ENCODE data around the gene PRKAG2. TPM values are rescaled to one million over a fixed set of nuclear protein-coding genes. Genes with fewer than 3 reads are reported as not detected.

The PRKAG2 gene
- total RNA-seq, 1 donor from 2014 or later: 20.8 TPM

- H3K4me3 ChIP-seq (ENCODE audit: low read depth, low read length): no peak overlapping the region
- no peak for TF ChIP-seq CTCF (conservative IDR thresholded peaks at IDR 0.05; ENCODE audit: low read depth, low read length)
- no peak for DNase-seq (ENCODE audit: low read depth)
Observed at GRCh38 chr7:151905766-151906165, 28.9 kb upstream of the PRKAG2 start.

- no peak overlapping the region for H3K4me3 ChIP-seq (ENCODE audit: low read depth, low read length)
- TF ChIP-seq CTCF (conservative IDR thresholded peaks at IDR 0.05; ENCODE audit: low read depth, low read length): no peak
- no peak for DNase-seq (ENCODE audit: low read depth)
Observed at GRCh38 chr7:151905353-151905752, 28.4 kb upstream of the PRKAG2 start.

DNA sequence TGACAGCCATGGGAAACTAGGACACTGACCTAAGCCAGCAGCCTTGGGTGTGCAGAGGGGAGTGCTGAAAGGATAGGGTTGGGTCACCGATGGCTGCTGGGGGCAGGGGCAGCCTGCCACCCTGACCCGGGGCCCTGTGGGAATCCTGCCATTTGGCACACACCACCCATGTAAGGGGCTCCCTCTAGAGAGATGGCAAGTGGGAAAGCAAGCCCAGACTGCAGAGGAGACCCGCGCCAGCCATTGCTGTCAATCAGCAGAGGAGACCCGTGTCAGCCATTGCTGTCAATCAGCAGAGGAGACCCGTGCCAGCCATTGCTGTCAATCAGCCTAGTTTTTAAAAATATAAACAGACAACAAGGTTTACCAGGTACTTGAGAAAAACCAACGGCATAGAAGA is 27.4 kb upstream of the PRKAG2 start:
- no peak for DNase-seq (ENCODE audit: low read depth)
- no peak for TF ChIP-seq CTCF (conservative IDR thresholded peaks at IDR 0.05; ENCODE audit: low read depth, low read length)
- H3K4me3 ChIP-seq (ENCODE audit: low read depth, low read length): no peak overlapping the region

DNA sequence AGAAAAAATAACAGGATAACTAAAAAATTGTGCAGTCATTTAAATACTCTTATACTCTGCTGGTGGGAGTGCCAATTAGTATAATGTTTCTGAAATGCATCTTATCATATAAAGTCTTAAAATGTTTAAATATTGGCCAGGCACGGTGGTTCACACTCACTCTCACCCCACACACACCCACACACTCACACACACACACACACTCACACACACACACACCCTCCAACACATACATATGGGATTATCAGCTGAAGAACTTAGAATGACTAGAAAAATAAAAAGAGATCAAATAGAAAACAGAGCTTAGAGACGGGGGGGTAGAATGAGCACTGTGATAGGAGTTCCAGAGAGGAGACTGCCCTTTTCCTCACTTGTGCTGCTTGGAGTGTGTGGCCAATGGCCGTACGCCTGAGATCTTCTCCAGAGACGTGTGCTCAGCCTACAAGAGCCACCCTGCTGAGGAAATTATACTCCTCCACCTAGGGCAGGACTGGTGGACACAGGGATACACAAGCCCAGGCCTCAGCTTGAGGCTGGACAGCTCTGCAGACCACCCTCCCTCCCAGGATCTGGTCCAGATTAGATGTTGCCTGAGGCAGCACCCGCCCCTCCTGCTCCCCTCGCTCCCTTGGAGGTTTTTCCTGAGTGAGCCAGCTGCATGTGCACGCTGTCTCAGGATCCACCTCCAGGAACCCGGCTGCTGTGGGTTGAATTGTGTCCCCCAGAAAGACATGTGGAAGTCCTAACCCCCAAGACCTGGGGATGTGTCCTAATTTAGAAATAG is 26.5 kb upstream of the PRKAG2 start:
- H3K4me3 ChIP-seq (ENCODE audit: low read depth, low read length): no peak overlapping the region
- no peak for TF ChIP-seq CTCF (conservative IDR thresholded peaks at IDR 0.05; ENCODE audit: low read depth, low read length)

DNA sequence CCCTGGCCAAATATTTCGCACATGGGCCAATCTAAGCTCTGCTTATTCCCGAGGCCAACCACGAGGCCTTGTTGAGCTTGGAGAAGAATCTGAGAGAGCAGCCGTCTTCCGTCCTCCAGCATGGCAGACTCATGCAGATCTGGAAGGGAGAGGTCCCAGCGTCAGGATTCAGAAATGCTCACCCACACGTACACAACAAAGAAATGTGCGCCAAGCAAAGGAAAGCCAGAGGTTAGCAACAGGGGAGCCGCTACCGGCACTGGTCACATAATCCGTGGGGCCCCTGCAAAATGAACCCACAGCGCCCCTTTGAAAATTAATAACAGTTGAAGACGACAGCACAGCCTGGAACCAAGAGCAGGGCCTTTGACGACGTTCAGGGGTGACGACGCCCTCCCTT is 25.4 kb upstream of the PRKAG2 start:
- no peak for DNase-seq (ENCODE audit: low read depth)
- no peak overlapping the region for H3K4me3 ChIP-seq (ENCODE audit: low read depth, low read length)
- no peak for TF ChIP-seq CTCF (conservative IDR thresholded peaks at IDR 0.05; ENCODE audit: low read depth, low read length)

More for the DNA sequence above, 26.5 kb upstream of the PRKAG2 start:
- no peak for DNase-seq (ENCODE audit: low read depth)

- no peak overlapping the region for H3K4me3 ChIP-seq (ENCODE audit: low read depth, low read length)
- DNase-seq (ENCODE audit: low read depth): no peak
- TF ChIP-seq CTCF (conservative IDR thresholded peaks at IDR 0.05; ENCODE audit: low read depth, low read length): no peak
Observed at GRCh38 chr7:151901828-151902227, 24.9 kb upstream of the PRKAG2 start.

Data from epithelial cell of proximal tubule (primary cell).